ENCODE results near the gene CCDC27. TPM values are rescaled to one million over a fixed set of nuclear protein-coding genes. Genes with fewer than 3 reads are reported as not detected.

CCDC27 gene
- total RNA-seq, 1 experiment from 2014 or later: not detected

- peak; percentile 8; the same call in 1 of the 2 replicates for ATAC-seq
- CTCF ChIA-PET: no interaction called here
- POLR2A ChIA-PET (ENCODE audit: unreplicated experiment): no interaction called here
- Histone ChIP-seq H3K9me3 (ENCODE audit: low read length) (no peaks in the 10 kb centered on the region), H3K27me3 (ENCODE audit: low read length) (no peaks in the 10 kb centered on the region), H3F3A (ENCODE audit: low read length, unreplicated experiment) (no peaks in the 10 kb centered on the region), H3K4me1 (ENCODE audit: insufficient read depth, low read length) (no peaks in the 10 kb centered on the region), H2AFZ (ENCODE audit: low read length) (peak overlapping the region; percentile 33; the same call in 1 of the 2 replicates), H3K27ac (ENCODE audit: low read length) (no peak overlapping the region), H3K79me2 (ENCODE audit: low read length) (no peaks in the 10 kb centered on the region), H3K36me3 (ENCODE audit: low read depth, low read length) (0 out of 2 replicates have a peak, but pooled peaks cover 3% of the 10 kb centered on the region), H4K20me1 (ENCODE audit: low read length) (no peaks in the 10 kb centered on the region), H3K4me3 (ENCODE audit: low read length) (no peak overlapping the region), H3K4me2 (ENCODE audit: low read length) (0 out of 2 replicates have a peak overlapping the region, but pooled peaks have one; percentile 1), H3K9me2 (replicated peaks; ENCODE audit: low read length) (no peaks in the 10 kb centered on the region), H3K9ac (ENCODE audit: low read length) (no peak overlapping the region)
- no TSS peak for BruUV-seq (replicated peaks)
- no peak for DNase-seq
- intact Hi-C loops (cut with micrococcal nuclease): no loop called here
- TF ChIP-seq EZH2phosphoT487 (IDR thresholded peaks at IDR 0.05; ENCODE audit: borderline replicate concordance, low read length) (no peak), EZH2 (IDR thresholded peaks at IDR 0.05; ENCODE audit: low read length, unreplicated experiment) (no peak), CTCF (conservative IDR thresholded peaks at IDR 0.05; ENCODE audit: low read depth, low read length) (no peak)
These were observed 59.3 kb downstream of the CCDC27 start for GRCh38 chr1:3811595-3811911.

GRCh38 chr1:3814065-3814464 lies 61.8 kb downstream of the CCDC27 start:
- Histone ChIP-seq H3K4me3 (ENCODE audit: low read length) (no peak overlapping the region), H3K27ac (ENCODE audit: low read length) (no peak overlapping the region), H3K4me1 (ENCODE audit: insufficient read depth, low read length) (no peaks in the 10 kb centered on the region), H3K4me2 (ENCODE audit: low read length) (no peak overlapping the region), H3F3A (ENCODE audit: low read length, unreplicated experiment) (no peaks in the 10 kb centered on the region), H3K9ac (ENCODE audit: low read length) (no peak overlapping the region), H2AFZ (ENCODE audit: low read length) (no peak overlapping the region), H4K20me1 (ENCODE audit: low read length) (no peaks in the 10 kb centered on the region), H3K9me3 (ENCODE audit: low read length) (no peaks in the 10 kb centered on the region), H3K36me3 (ENCODE audit: low read depth, low read length) (0 out of 2 replicates have a peak, but pooled peaks cover 3% of the 10 kb centered on the region), H3K79me2 (ENCODE audit: low read length) (no peaks in the 10 kb centered on the region), H3K27me3 (ENCODE audit: low read length) (no peaks in the 10 kb centered on the region), H3K9me2 (replicated peaks; ENCODE audit: low read length) (no peaks in the 10 kb centered on the region)
- DNase-seq: no peak
- TF ChIP-seq EZH2 (IDR thresholded peaks at IDR 0.05; ENCODE audit: low read length, unreplicated experiment): no peak
- TF ChIP-seq CTCF (conservative IDR thresholded peaks at IDR 0.05; ENCODE audit: low read depth, low read length): no peak
- no peak for TF ChIP-seq EZH2phosphoT487 (IDR thresholded peaks at IDR 0.05; ENCODE audit: borderline replicate concordance, low read length)
- ChIA-PET CTCF (no interaction called here), POLR2A (ENCODE audit: unreplicated experiment) (no interaction called here)
- no peak for ATAC-seq
- intact Hi-C loops (cut with micrococcal nuclease): no loop called here
- TSS peak; percentile 15 for BruUV-seq (replicated peaks)

- Histone ChIP-seq H3K9ac (ENCODE audit: low read length) (no peak overlapping the region), H3K27ac (ENCODE audit: low read length) (no peak overlapping the region), H2AFZ (ENCODE audit: low read length) (no peak overlapping the region), H3K79me2 (ENCODE audit: low read length) (no peaks in the 10 kb centered on the region), H3K9me2 (replicated peaks; ENCODE audit: low read length) (no peaks in the 10 kb centered on the region), H3K36me3 (ENCODE audit: low read depth, low read length) (0 out of 2 replicates have a peak, but pooled peaks cover 3% of the 10 kb centered on the region), H3F3A (ENCODE audit: low read length, unreplicated experiment) (no peaks in the 10 kb centered on the region), H4K20me1 (ENCODE audit: low read length) (no peaks in the 10 kb centered on the region), H3K4me2 (ENCODE audit: low read length) (no peak overlapping the region), H3K27me3 (ENCODE audit: low read length) (no peaks in the 10 kb centered on the region), H3K4me1 (ENCODE audit: insufficient read depth, low read length) (no peaks in the 10 kb centered on the region), H3K9me3 (ENCODE audit: low read length) (no peaks in the 10 kb centered on the region), H3K4me3 (ENCODE audit: low read length) (no peak overlapping the region)
- no TSS peak for BruUV-seq (replicated peaks)
- no peak for TF ChIP-seq EZH2phosphoT487 (IDR thresholded peaks at IDR 0.05; ENCODE audit: borderline replicate concordance, low read length)
- TF ChIP-seq CTCF (conservative IDR thresholded peaks at IDR 0.05; ENCODE audit: low read depth, low read length): no peak
- no peak for TF ChIP-seq EZH2 (IDR thresholded peaks at IDR 0.05; ENCODE audit: low read length, unreplicated experiment)
- no peak for ATAC-seq
- CTCF ChIA-PET: no interaction called here
- POLR2A ChIA-PET (ENCODE audit: unreplicated experiment): no interaction called here
- no peak for DNase-seq
- intact Hi-C loops (cut with micrococcal nuclease): no loop called here
These were observed 62.7 kb downstream of the CCDC27 start for GRCh38 chr1:3814771-3815561.
